HG03520 (cell line): ENCODE data around the gene ZFP82.

ENCODE experiments used
- ATAC-seq: cut with Tn5 transposase; IDR thresholded peaks from one replicate; pipeline ENCODE4 v1.9.1; 2021; ENCODE audit warnings: mild to moderate bottlenecking, moderate library complexity; ENCODE audit not compliant: unreplicated experiment

Gene ZFP82

GRCh38 chr19:36373638-36374156, 44.7 kb downstream of the ZFP82 start:
- ATAC-seq, result no peak

- ATAC-seq, result no peak
Observed at GRCh38 chr19:36371886-36372285, 46.6 kb downstream of the ZFP82 start.

- ATAC-seq, result no peak
Observed at GRCh38 chr19:36363845-36364244, 54.6 kb downstream of the ZFP82 start.
